ENCODE results near the gene C2CD2L.
"Not testable (repeated sequence)": the region's sequence is repeated elsewhere in the genome, so short reads cannot be mapped to it uniquely, and the experiment has no call there.

The C2CD2L gene

GRCh38 chr11:119113716-119114115, 6.6 kb downstream of the C2CD2L start:
- DNase-seq (ENCODE audit: low read depth in 3 of 3, low spot score in 1 of 3) = no peak

GRCh38 chr11:119114351-119114750, 7.2 kb downstream of the C2CD2L start:
- no peak for DNase-seq (ENCODE audit: low read depth in 3 of 3, low spot score in 1 of 3)

GRCh38 chr11:119115484-119116234, 8.5 kb downstream of the C2CD2L start:
- peak in 1 of 3 donors; percentile 26 for DNase-seq (ENCODE audit: low read depth in 3 of 3, low spot score in 1 of 3)

GRCh38 chr11:119116235-119116594, 9.1 kb downstream of the C2CD2L start:
- DNase-seq (ENCODE audit: low read depth in 3 of 3, low spot score in 1 of 3) = no peak

GRCh38 chr11:119116601-119117000, 9.5 kb downstream of the C2CD2L start:
- no peak for DNase-seq (ENCODE audit: low read depth in 3 of 3, low spot score in 1 of 3)

GRCh38 chr11:119117004-119117706, 10.0 kb downstream of the C2CD2L start:
- no peak for DNase-seq (ENCODE audit: low read depth in 3 of 3, low spot score in 1 of 3)

- no peak for DNase-seq (ENCODE audit: low read depth in 3 of 3, low spot score in 1 of 3)
Observed at GRCh38 chr11:119118227-119118626, 11.1 kb downstream of the C2CD2L start.

- no peak for DNase-seq (ENCODE audit: low read depth in 3 of 3, low spot score in 1 of 3)
Observed at GRCh38 chr11:119118946-119119345, 11.8 kb downstream of the C2CD2L start.

GRCh38 chr11:119120639-119121007, 13.5 kb downstream of the C2CD2L start:
- no peak for DNase-seq (ENCODE audit: low read depth in 3 of 3, low spot score in 1 of 3)

- DNase-seq (ENCODE audit: low read depth in 3 of 3, low spot score in 1 of 3) = peak; percentile 99
Observed at GRCh38 chr11:119121008-119121810, 14.1 kb downstream of the C2CD2L start, which contains the start of gene HINFP. HINFP (plus strand) TSS chr11:119121580; CDS start chr11:119126945, 5,365 bp downstream.

- no peak for DNase-seq (ENCODE audit: low read depth in 3 of 3, low spot score in 1 of 3)
Observed at GRCh38 chr11:119121811-119122124, 14.6 kb downstream of the C2CD2L start.

GRCh38 chr11:119125821-119126220, 18.7 kb downstream of the C2CD2L start:
- no peak for DNase-seq (ENCODE audit: low read depth in 3 of 3, low spot score in 1 of 3)

GRCh38 chr11:119126675-119127268, 19.6 kb downstream of the C2CD2L start:
- DNase-seq (ENCODE audit: low read depth in 3 of 3, low spot score in 1 of 3) = no peak

- no peak for DNase-seq (ENCODE audit: low read depth in 3 of 3, low spot score in 1 of 3)
Observed at GRCh38 chr11:119130662-119131061, 23.5 kb downstream of the C2CD2L start.

- no peak for DNase-seq (ENCODE audit: low read depth in 3 of 3, low spot score in 1 of 3)
Observed at GRCh38 chr11:119134389-119134978, 27.3 kb downstream of the C2CD2L start.

- DNase-seq (ENCODE audit: low read depth in 3 of 3, low spot score in 1 of 3) = not testable (repeated sequence)
Observed at GRCh38 chr11:119139276-119139675, 32.1 kb downstream of the C2CD2L start.

GRCh38 chr11:119144825-119145486, 37.8 kb downstream of the C2CD2L start:
- no peak for DNase-seq (ENCODE audit: low read depth in 3 of 3, low spot score in 1 of 3)

- no peak for DNase-seq (ENCODE audit: low read depth in 3 of 3, low spot score in 1 of 3)
Observed at GRCh38 chr11:119145551-119145950, 38.4 kb downstream of the C2CD2L start.

GRCh38 chr11:119147604-119148333, 40.6 kb downstream of the C2CD2L start:
- DNase-seq (ENCODE audit: low read depth in 3 of 3, low spot score in 1 of 3) = no peak

- no peak for DNase-seq (ENCODE audit: low read depth in 3 of 3, low spot score in 1 of 3)
Observed at GRCh38 chr11:119148720-119149017, 41.5 kb downstream of the C2CD2L start.
